T-cell (primary cell): ENCODE measurements around the gene LEO1. TPM values are rescaled to one million over a fixed set of nuclear protein-coding genes. Genes with fewer than 3 reads are reported as not detected.
A peak's percentile ranks its signal among the peaks of the same experiment; 100 is the strongest.

Experiments
- ATAC-seq, 4 experiments: fragments of 200-7000 bp in 3 of 4; fragments of 150-1000 bp in 1 of 4; cut with Tn5 transposase; replicated peaks in 1 of 4; 1 replicate in 3 of 4; 2 replicates in 1 of 4; pipeline ENCODE4 v1.10.0; 2021; ENCODE audit warnings: moderate library complexity in 3 of 4, mild to moderate bottlenecking in 2 of 4, moderate number of reproducible peaks in 1 of 4
- CTCF ChIA-PET, 2 donors: fragments of 300-600 bp; sonication (Branson Sonifier 250); formaldehyde crosslinking; loops; one replicate each; lab custom pipeline; 2022; ENCODE audit warnings: antibody characterized with exemption in 2 of 2; lab: Charles Lee
- POLR2A ChIA-PET, 2 donors: fragments of 300-600 bp; sonication (Branson Sonifier 250); formaldehyde crosslinking; loops; one replicate each; lab custom pipeline; 2022; ENCODE audit warnings: antibody characterized with exemption in 2 of 2; lab: Charles Lee
- DNase-seq, 35 experiments: peaks; one replicate each; pipeline versions ENCODE4 v3.0.0 to v3.0.0-alpha.2; 2013 to 2023
- H3K27ac ChIP-seq: one replicate; pipeline ENCODE4 v1.5.1; 2013; ENCODE audit warnings: low read length
- H3K27me3 ChIP-seq, 2 experiments: replicated peaks in 1 of 2; 1 replicate in 1 of 2; 2 replicates in 1 of 2; pipeline versions ENCODE4 v1.6.1 to v1.7.0; 2013; ENCODE audit warnings: low read length in 1 of 2, mixed read lengths in 1 of 2; ENCODE audit not compliant: control insufficient read depth in 2 of 2, insufficient read depth in 2 of 2; ENCODE audit errors: extremely low read depth in 1 of 2
- H3K36me3 ChIP-seq, 2 donors: 1 replicate in 1 of 2; 2 replicates in 1 of 2; pipeline versions ENCODE4 v1.6.1 to v1.7.0; 2013; ENCODE audit warnings: low read length in 1 of 2; ENCODE audit not compliant: control insufficient read depth in 2 of 2, insufficient read depth in 1 of 2; ENCODE audit errors: extremely low read depth in 1 of 2
- H3K4me1 ChIP-seq, 2 experiments: 1 replicate in 1 of 2; 2 replicates in 1 of 2; pipeline versions ENCODE4 v1.6.1 to v1.7.0; 2013; ENCODE audit warnings: low read length in 2 of 2, mixed read lengths in 1 of 2; ENCODE audit not compliant: insufficient read depth in 2 of 2, control insufficient read depth in 1 of 2; ENCODE audit errors: extremely low read depth in 1 of 2
- H3K4me3 ChIP-seq, 2 donors: 1 replicate in 1 of 2; 2 replicates in 1 of 2; pipeline versions ENCODE4 v1.5.1 to v1.7.0; 2013; ENCODE audit warnings: mild to moderate bottlenecking in 2 of 2, low read length in 1 of 2, moderate library complexity in 1 of 2; ENCODE audit not compliant: control insufficient read depth in 1 of 2; ENCODE audit errors: extremely low read depth in 1 of 2
- H3K9me3 ChIP-seq: 2 replicates; pipeline ENCODE4 v1.7.0; 2013
- H3K27ac Mint-ChIP-seq, 2 donors: one replicate each; pipeline ENCODE4 v1.8.0; 2020 to 2021; ENCODE audit warnings: mild to moderate bottlenecking in 2 of 2, mixed read lengths in 2 of 2
- H3K27me3 Mint-ChIP-seq, 2 donors: one replicate each; pipeline ENCODE4 v1.8.0; 2021 to 2022; ENCODE audit warnings: mixed read lengths in 2 of 2
- H3K36me3 Mint-ChIP-seq: one replicate; pipeline ENCODE4 v1.8.0; 2021; ENCODE audit warnings: mixed read lengths
- H3K4me1 Mint-ChIP-seq, 3 donors: one replicate each; pipeline ENCODE4 v1.8.0; 2020 to 2022; ENCODE audit warnings: mixed read lengths in 3 of 3, mild to moderate bottlenecking in 1 of 3
- H3K4me3 Mint-ChIP-seq, 3 donors: one replicate each; pipeline ENCODE4 v1.8.0; 2020 to 2022; ENCODE audit warnings: mild to moderate bottlenecking in 3 of 3, mixed read lengths in 3 of 3, moderate library complexity in 3 of 3
- H3K9me3 Mint-ChIP-seq, 3 donors: one replicate each; pipeline ENCODE4 v1.8.0; 2020 to 2022; ENCODE audit warnings: mixed read lengths in 3 of 3
- WGBS: methylation state at CpG from one replicate; pipeline ENCODE4 v1.1.5; 2013; ENCODE audit warnings: missing lambda C conversion rate; ENCODE audit not compliant: insufficient coverage; 5-methylcytosine and 5-hydroxymethylcytosine counted together
- total RNA-seq, 35 experiments: library from RNA in 6 of 35; stranded (reverse) in 6 of 35; fragments of 120-200 nt in 1 of 35; gene quantifications; one replicate each; pipeline versions ENCODE4 v1.2.1 to v1.2.4 and lab custom pipeline; 2013 to 2026

The LEO1 gene
- total RNA-seq, 5 donors from 2014 or later (not counting 1 experiment from before 2014, with no cell fraction given) = 8.6 to 20.2 (median 16.7) TPM

GRCh38 chr15:51889486-51889885 is 82.1 kb downstream of the LEO1 start:
- ATAC-seq = no peak
- H3K9me3 Mint-ChIP-seq = no peaks in the 10 kb centered on the region
- no peaks in the 10 kb centered on the region for H3K9me3 ChIP-seq
- CTCF ChIA-PET = interaction anchor here (0.6 to 1.5 kb wide), 8 partner anchors 9 to 727 kb away, joined by 3 to 4 read pairs (median 3); no protein-coding TSS in a partner anchor
- no peak overlapping the region for H3K4me3 Mint-ChIP-seq
- no peaks in the 10 kb centered on the region for H3K27me3 ChIP-seq
- no peak overlapping the region for H3K4me3 ChIP-seq
- POLR2A ChIA-PET = interaction anchor here in 1 of 2 donors (0.7 kb wide), 1 partner anchor 312 kb away, joined by 8 read pairs; no protein-coding TSS in a partner anchor
- H3K4me1 ChIP-seq = no peaks in the 10 kb centered on the region
- H3K36me3 ChIP-seq = peaks cover 0 to 29% of the 10 kb centered on the region in 2 donors
- peaks cover 49% of the 10 kb centered on the region for H3K36me3 Mint-ChIP-seq
- peaks cover 6 to 9% (median 6%) of the 10 kb centered on the region in 3 donors for H3K4me1 Mint-ChIP-seq
- no peak for DNase-seq
- H3K27me3 Mint-ChIP-seq = no peaks in the 10 kb centered on the region
- WGBS = no CpG with 5 or more reads among the region's 2 CpGs
- H3K27ac ChIP-seq = no peak overlapping the region
- no peak overlapping the region for H3K27ac Mint-ChIP-seq

- ATAC-seq (no peak), DNase-seq (peak in 1 of 35 experiments; percentile 37)
- peaks cover 52% of the 10 kb centered on the region for H3K36me3 Mint-ChIP-seq
- no peaks in the 10 kb centered on the region for H3K9me3 Mint-ChIP-seq
- Histone ChIP-seq H3K27ac (no peak overlapping the region), H3K36me3 (peaks cover 0 to 22% of the 10 kb centered on the region in 2 donors), H3K9me3 (no peaks in the 10 kb centered on the region), H3K4me3 (no peak overlapping the region), H3K27me3 (no peaks in the 10 kb centered on the region), H3K4me1 (no peaks in the 10 kb centered on the region)
- ChIA-PET CTCF (interaction anchor here in 1 of 2 donors (0.6 to 1.5 kb wide), 10 partner anchors 9 to 58 kb away, joined by 3 to 7 read pairs (median 3); no protein-coding TSS in a partner anchor), POLR2A (no interaction called here)
- H3K4me1 Mint-ChIP-seq = peaks cover 6 to 17% (median 12%) of the 10 kb centered on the region in 3 donors
- WGBS = no CpG with 5 or more reads among the region's 2 CpGs
- H3K27me3 Mint-ChIP-seq = no peaks in the 10 kb centered on the region
- H3K4me3 Mint-ChIP-seq = no peak overlapping the region
- H3K27ac Mint-ChIP-seq = no peak overlapping the region
Observed at GRCh38 chr15:51888593-51889195, 82.9 kb downstream of the LEO1 start.

Other genes starting within 250 kb of the LEO1 start
- 10 to 100 TPM; 16.6 to 36.2 (median 26.2) TPM for gene LYSMD2, start 234.1 kb downstream of the LEO1 start, total RNA-seq
- 10 to 100 TPM; 10.9 to 17.2 (median 16.8) TPM for gene TMOD2, start 220.2 kb downstream of the LEO1 start, total RNA-seq
- gene TMOD3, start 142.1 kb downstream of the LEO1 start, total RNA-seq = 10 to 100 TPM; 47.2 to 55.8 (median 53.4) TPM
- gene MAPK6, start 47.4 kb upstream of the LEO1 start, total RNA-seq = 10 to 100 TPM; 15.1 to 35.1 (median 19.8) TPM
- under 1 TPM in 3 of 5 donors, not detected in 2; 0.20 to 0.44 (median 0.37) TPM for gene BCL2L10, start 141.0 kb upstream of the LEO1 start, total RNA-seq
- 10 to 100 TPM; 39.7 to 74.4 (median 54.7) TPM for gene GNB5, start 219.6 kb upstream of the LEO1 start, total RNA-seq